ENCODE results near the gene ENTPD6. TPM values are rescaled to one million over a fixed set of nuclear protein-coding genes. Genes with fewer than 3 reads are reported as not detected.

The ENTPD6 gene
- total and polyA plus RNA-seq, 2 of the 4 experiments (the other 2 are of a cell fraction): 61.1 to 98.6 TPM

DNA sequence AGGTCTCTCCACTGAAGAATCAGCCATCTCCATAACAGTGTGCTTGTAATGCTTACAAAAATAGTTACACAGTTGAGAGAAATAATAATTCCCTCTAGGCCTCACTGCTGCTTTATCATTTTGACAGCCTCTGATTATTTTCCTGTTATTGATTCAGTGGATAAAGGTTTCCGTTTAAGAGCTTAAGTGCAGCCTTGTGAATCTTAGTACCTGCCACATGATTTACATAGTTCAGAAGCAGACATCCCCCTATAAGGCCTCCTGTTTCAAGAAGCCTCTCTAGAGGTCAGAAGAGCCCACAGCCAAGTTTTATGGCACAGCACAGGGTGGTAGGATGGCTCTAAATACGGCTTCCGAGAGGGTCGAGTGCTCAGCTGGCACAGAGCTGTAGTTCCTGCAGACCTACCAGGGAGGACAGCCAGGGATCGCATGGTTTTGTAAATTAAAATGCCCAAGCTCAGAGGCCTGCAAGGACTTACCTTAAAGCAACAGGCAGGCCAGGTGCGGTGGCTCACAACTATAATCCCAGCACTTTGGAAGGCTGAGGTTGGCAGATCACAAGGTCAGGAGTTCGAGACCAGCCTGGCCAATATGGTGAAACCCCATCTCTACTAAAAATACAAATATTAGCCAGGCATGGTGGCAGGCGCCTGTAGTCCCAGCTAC, 34.8 kb downstream of the ENTPD6 start:
- 90% methylated on average over 2 of the region's 8 CpGs; no CpG with 5 or more reads in 1 of the 2 experiments for WGBS, 2 experiments (ENCODE audit: extremely low coverage in 2 of 2, insufficient read length in 1 of 2)
- intact Hi-C loops (cut with micrococcal nuclease) (no loop called here), in situ Hi-C loops (cut with MboI; ENCODE audit: low sequenced_read_pairs) (loop anchor here (5.0 kb wide), 1 partner anchor 33 kb away; the partner anchor contains the start of gene ENTPD6), dilution Hi-C loops (cut with HindIII; ENCODE audit: low sequenced_read_pairs, unreplicated experiment) (no loop called here)
- Histone ChIP-seq H2BK20ac (ENCODE audit: low read depth, low read length) (no peak overlapping the region), H3K23ac (ENCODE audit: low read depth, low read length) (no peak overlapping the region), H2AFZ (replicated peaks; ENCODE audit: low read length, poor library complexity) (no peak overlapping the region), H3K9ac (ENCODE audit: low read depth, low read length) (no peak overlapping the region), H3K79me1 (ENCODE audit: low read depth in 1 of 2, low read length in 2 of 2) (0 out of 4 replicates have a peak, but pooled peaks cover 0 to 3% of the 10 kb centered on the region in 2 experiments), H3K9me1 (ENCODE audit: insufficient read depth, low read length) (peaks cover 6% of the 10 kb centered on the region; the same call in 1 of the 2 replicates), H2BK15ac (ENCODE audit: low read depth, low read length) (no peak overlapping the region), H2BK5ac (ENCODE audit: low read depth, low read length, poor library complexity, severe bottlenecking) (no peak overlapping the region), H4K20me1 (ENCODE audit: insufficient read depth, low read length) (no peaks in the 10 kb centered on the region), H2AK9ac (replicated peaks; ENCODE audit: low read depth, low read length, poor library complexity) (peak overlapping the region; percentile 80), H4K5ac (ENCODE audit: low read depth, low read length) (no peak overlapping the region), H3K4me3 (ENCODE audit: insufficient read depth, low read depth, low read length) (no peak overlapping the region), H4K91ac (ENCODE audit: insufficient read depth, low read depth, low read length) (peak overlapping the region; percentile 9; the same call in 1 of the 2 replicates), H3K27ac (ENCODE audit: insufficient read depth, low read length) (no peak overlapping the region), H4K8ac (ENCODE audit: low read depth in 2 of 2, low read length in 2 of 2) (no peak overlapping the region), H2AK5ac (ENCODE audit: low read depth, low read length) (0 out of 2 replicates have a peak overlapping the region, but pooled peaks have one; percentile 4), H3K18ac (ENCODE audit: low read depth, low read length) (no peak overlapping the region), H3K27me3 (ENCODE audit: control insufficient read depth, insufficient read depth, low read length) (no peaks in the 10 kb centered on the region), H3K9me3 (ENCODE audit: control insufficient read depth, insufficient read depth, low read length) (no peaks in the 10 kb centered on the region), H3K4me2 (ENCODE audit: low read depth, low read length) (no peak overlapping the region), H3K36me3 (ENCODE audit: control insufficient read depth, insufficient read depth, low read length) (peaks cover 7% of the 10 kb centered on the region; the same call in 1 of the 2 replicates), H2BK120ac (ENCODE audit: low read depth, low read length) (peak overlapping the region; percentile 52; the same call in 1 of the 2 replicates), H3K14ac (replicated peaks; ENCODE audit: low read depth, low read length) (no peak overlapping the region), H3K56ac (ENCODE audit: extremely low read depth, insufficient read depth, low read length) (no peak overlapping the region), H3K4ac (ENCODE audit: low read depth, low read length) (0 out of 2 replicates have a peak overlapping the region, but pooled peaks have one; percentile 48), H3K4me1 (ENCODE audit: control insufficient read depth, insufficient read depth, low read length) (peaks cover 8% of the 10 kb centered on the region)
- no TSS peak for BruUV-seq (replicated peaks)
- no peak for ATAC-seq (ENCODE audit: low read depth)
- ChIA-PET POLR2A (ENCODE audit: unreplicated experiment) (no interaction called here), CTCF (no interaction called here)
- DNase-seq: no peak
- TF ChIP-seq NFE2L2 (IDR thresholded peaks at IDR 0.05; ENCODE audit: low read depth, low read length) (no peak), MAZ (IDR thresholded peaks at IDR 0.05; ENCODE audit: borderline replicate concordance, low read depth, low read length) (no peak)

Data from IMR-90 (cell line).